GM12878 (cell line): ENCODE measurements around the gene CDH20. TPM values are rescaled to one million over a fixed set of nuclear protein-coding genes. Genes with fewer than 3 reads are reported as not detected.

Experiments used
- ATAC-seq: fragments of 200-7000 bp; cut with Tn5 transposase; 3 replicates; pipeline ENCODE4 v1.9.1; 2020; ENCODE audit warnings: mild to moderate bottlenecking, moderate library complexity
- BruUV-seq: library from RNA; stranded (reverse); fragments of 400-500 nt; replicated peaks from 2 replicates; lab custom pipeline; 2021; lab: Mats Ljungman, UMichigan
- CTCF ChIA-PET: fragments of 300-600 bp; sonication (Branson Sonifier 250); formaldehyde crosslinking; extraction: SDS; loops from one replicate; lab custom pipeline; 2021; ENCODE audit warnings: inconsistent platforms; lab: Yijun Ruan, JAX
- POLR2A ChIA-PET: fragments of 350-600 bp; formaldehyde crosslinking; extraction: SDS; loops from one replicate; lab custom pipeline; 2021; ENCODE audit warnings: inconsistent platforms; lab: Charles Lee
- RAD21 ChIA-PET: fragments of 300-600 bp; sonication (Branson Sonifier 250); formaldehyde crosslinking; loops from one replicate; lab custom pipeline; 2023; ENCODE audit warnings: antibody characterized with exemption; ENCODE audit not compliant: unreplicated experiment; lab: Charles Lee
- SMC1A ChIA-PET: fragments of 300-600 bp; sonication (Branson Sonifier 250); formaldehyde crosslinking; loops from one replicate; lab custom pipeline; 2023; ENCODE audit not compliant: unreplicated experiment, uncharacterized antibody; lab: Charles Lee
- DNase-seq: peaks from one replicate; pipeline ENCODE4 v3.0.0-alpha.2; 2011; ENCODE audit warnings: low read depth, low spot score
- FAIRE-seq: peaks from 3 replicates; lab custom pipeline; 2011; peaks lifted over from hg19 to GRCh38; lab: Jason Lieb, UNC
- H2AFZ ChIP-seq: 2 replicates; pipeline ENCODE4 v1.6.0; 2011; ENCODE audit warnings: low read depth, low read length, control low read depth; ENCODE audit not compliant: control insufficient read depth
- H3K27ac ChIP-seq: 2 replicates; pipeline ENCODE4 v1.5.1; 2011; ENCODE audit warnings: control low read depth; ENCODE audit not compliant: control insufficient read depth, insufficient read depth
- H3K27me3 ChIP-seq, 2 experiments: replicated peaks in 1 of 2; 2 replicates each; pipeline versions ENCODE4 v1.6.0 to v1.6.1; 2011; ENCODE audit warnings: low read length in 1 of 2; ENCODE audit not compliant: control insufficient read depth in 2 of 2, insufficient read depth in 2 of 2
- H3K36me3 ChIP-seq, 2 experiments: 2 replicates each; pipeline ENCODE4 v1.5.1; 2011; ENCODE audit warnings: low read length in 1 of 2; ENCODE audit not compliant: control insufficient read depth in 2 of 2, insufficient read depth in 2 of 2
- H3K4me1 ChIP-seq: 2 replicates; pipeline ENCODE4 v1.6.1; 2011; ENCODE audit warnings: mild to moderate bottlenecking, low read length, moderate library complexity, mixed read lengths; ENCODE audit not compliant: control insufficient read depth, insufficient read depth
- H3K4me2 ChIP-seq: 2 replicates; pipeline ENCODE4 v1.6.0; 2011; ENCODE audit warnings: control low read depth; ENCODE audit not compliant: control insufficient read depth, insufficient read depth
- H3K4me3 ChIP-seq: fragments of 200-600 bp; sonication (generic); 2 replicates; pipeline ENCODE4 v1.5.1; 2016
- H3K79me2 ChIP-seq: 2 replicates; pipeline ENCODE4 v1.6.0; 2011; ENCODE audit warnings: low read length; ENCODE audit not compliant: control insufficient read depth, insufficient read depth
- H3K9ac ChIP-seq: 2 replicates; pipeline ENCODE4 v1.8.0; 2011; ENCODE audit warnings: low read length, control low read depth, mixed read lengths; ENCODE audit not compliant: control insufficient read depth, insufficient read depth
- H3K9me3 ChIP-seq: replicated peaks from 3 replicates; pipeline ENCODE4 v1.5.1; 2011; ENCODE audit warnings: mild to moderate bottlenecking, low read length; ENCODE audit not compliant: control insufficient read depth, insufficient read depth
- H4K20me1 ChIP-seq: 2 replicates; pipeline ENCODE4 v1.6.0; 2011; ENCODE audit not compliant: control insufficient read depth, insufficient read depth
- CEBPB ChIP-seq, 2 experiments: fragments of 150-350 bp in 1 of 2; IDR thresholded peaks; 2 replicates each; pipeline ENCODE4 v1.6.1; 2012 to 2014; ENCODE audit warnings: low read depth in 2 of 2, low read length in 2 of 2, borderline replicate concordance in 1 of 2, inconsistent platforms in 1 of 2
- GABPA ChIP-seq: IDR thresholded peaks from 2 replicates; pipeline ENCODE4 v1.6.1; 2014; ENCODE audit warnings: antibody characterized with exemption, low read depth, mild to moderate bottlenecking, inconsistent platforms
- MEF2A ChIP-seq: IDR thresholded peaks from 2 replicates; pipeline ENCODE4 v1.6.1; 2011; ENCODE audit warnings: low read depth, mild to moderate bottlenecking, low read length, moderate library complexity; ENCODE audit not compliant: insufficient read depth
- TCF3 ChIP-seq: IDR thresholded peaks from 2 replicates; pipeline ENCODE4 v1.6.1; 2012; ENCODE audit warnings: low read depth, mild to moderate bottlenecking, low read length, borderline replicate concordance; ENCODE audit not compliant: insufficient read depth
- TCF7 ChIP-seq: IDR thresholded peaks from 2 replicates; pipeline ENCODE4 v1.6.1; 2014; ENCODE audit warnings: antibody characterized with exemption, borderline replicate concordance
- WGBS: methylation state at CpG from one replicate; pipeline ENCODE4 v1.1.6; 2016; ENCODE audit warnings: low lambda C conversion rate; ENCODE audit not compliant: insufficient replicate concordance, insufficient coverage; ENCODE audit errors: missing lambda C conversion rate; 5-methylcytosine and 5-hydroxymethylcytosine counted together
- in situ Hi-C: fragments of 300-500 bp; cut with MboI; formaldehyde crosslinking; loops from 9 replicates; pipeline ENCODE4 v1.14.3; 2018; ENCODE audit warnings: mixed read lengths
- intact Hi-C: fragments of 100-400 bp; cut with micrococcal nuclease; formaldehyde crosslinking; loops from one replicate; pipeline ENCODE4 v1.14.2; 2022; ENCODE audit not compliant: unreplicated experiment
- polyA plus RNA-seq, 11 experiments: library from polyadenylated mRNA; depleted of rRNA in 4 of 11; unstranded in 6 of 11; stranded (reverse) in 5 of 11; fragments of >200 nt; fragmentation: Nextera tagmentation in 4 of 11; fragmentation: Illumina TruSeq in 1 of 11; extraction: Ambion mirVana in 4 of 11; extraction: Trizol in 1 of 11; gene quantifications; 1 replicate in 1 of 11; 2 replicates in 10 of 11; pipeline versions ENCODE4 v1.2.1 to v1.2.3, GENCODE V29; 2011 to 2016; ENCODE audit warnings: inconsistent platforms in 2 of 11, missing spikeins in 2 of 11, low read depth in 1 of 11
- total RNA-seq, 4 experiments: library from RNA; depleted of rRNA in 3 of 4; stranded (reverse); fragments of >200 nt in 3 of 4; fragmentation: Illumina TruSeq in 1 of 4; extraction: Trizol in 1 of 4; gene quantifications; 2 replicates each; pipeline versions ENCODE4 v1.2.1 to v1.2.3, GENCODE V29; 2013 to 2021

Gene CDH20
- total and polyA plus RNA-seq, 10 of the 15 experiments (the other 5 are each of a cell fraction or from before 2014, with no cell fraction given), result not detected

DNA sequence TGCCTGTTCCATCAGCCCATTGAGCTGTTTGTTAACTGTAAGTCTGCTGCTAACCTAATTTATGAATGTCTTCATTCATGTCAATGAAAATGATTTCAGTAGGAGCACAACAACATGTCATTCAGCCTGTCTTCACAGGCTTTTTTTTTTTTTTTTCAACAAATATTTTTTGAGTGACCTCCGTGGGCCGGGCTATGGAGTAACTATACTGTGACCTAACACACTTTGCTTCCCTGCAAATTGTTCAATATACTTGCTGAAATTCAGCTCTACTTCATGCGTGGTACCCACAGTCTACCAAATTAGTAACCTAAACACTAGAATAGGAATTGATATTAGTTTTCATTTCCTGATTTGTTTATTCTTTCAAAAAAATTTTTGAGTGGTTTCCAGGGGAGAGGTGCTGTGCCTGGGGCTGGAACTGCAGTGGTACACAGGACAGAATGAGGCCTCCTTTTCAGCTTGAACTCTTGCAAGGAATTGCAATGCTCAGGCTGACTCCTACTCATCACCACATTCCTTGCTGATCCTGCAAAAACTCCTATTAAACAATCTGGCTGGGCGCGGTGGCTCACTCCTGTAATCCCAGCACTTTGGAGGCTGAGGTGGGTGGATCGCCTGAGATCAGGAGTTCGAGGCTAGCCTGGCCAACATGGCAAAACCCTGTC, 87.1 kb downstream of the CDH20 start:
- CTCF ChIA-PET, result no interaction called here
- no peaks in the 10 kb centered on the region for H4K20me1 ChIP-seq
- no peak for DNase-seq

GRCh38 chr18:61426492-61427053, 93.3 kb downstream of the CDH20 start:
- WGBS, result 32% methylated on average over 6 of the region's 6 CpGs
- CTCF ChIA-PET, result no interaction called here

More for the DNA sequence above, 87.1 kb downstream of the CDH20 start:
- 42% methylated on average over 7 of the region's 7 CpGs for WGBS
- Histone ChIP-seq H3K9me3 (no peaks in the 10 kb centered on the region), H3K36me3 (no peaks in the 10 kb centered on the region), H3K4me2 (no peak overlapping the region), H3K4me3 (no peak overlapping the region), H3K4me1 (no peaks in the 10 kb centered on the region), H2AFZ (no peak overlapping the region), H3K27ac (no peak overlapping the region), H3K9ac (no peak overlapping the region), H3K27me3 (no peaks in the 10 kb centered on the region), H3K79me2 (no peaks in the 10 kb centered on the region)
- SMC1A ChIA-PET, result no interaction called here
- intact Hi-C loops, result no loop called here
- in situ Hi-C loops, result no loop called here
- FAIRE-seq (no peak), ATAC-seq (no peak)
- RAD21 ChIA-PET, result no interaction called here
- POLR2A ChIA-PET, result no interaction called here
- TF ChIP-seq GABPA (no peak), MEF2A (no peak), TCF7 (no peak)
- BruUV-seq, result no TSS peak

More at GRCh38 chr18:61426492-61427053, 93.3 kb downstream of the CDH20 start:
- no TSS peak for BruUV-seq
- DNase-seq (no peak), FAIRE-seq (no peak), ATAC-seq (no peak)
- Histone ChIP-seq H3K4me2 (no peak overlapping the region), H3K36me3 (no peaks in the 10 kb centered on the region), H4K20me1 (no peaks in the 10 kb centered on the region), H3K9ac (no peak overlapping the region), H3K79me2 (no peaks in the 10 kb centered on the region), H3K4me3 (no peak overlapping the region), H3K27ac (no peak overlapping the region), H2AFZ (no peak overlapping the region), H3K9me3 (no peaks in the 10 kb centered on the region), H3K4me1 (no peaks in the 10 kb centered on the region), H3K27me3 (no peaks in the 10 kb centered on the region)
- intact Hi-C loops (no loop called here), in situ Hi-C loops (no loop called here)
- SMC1A ChIA-PET, result no interaction called here
- POLR2A ChIA-PET, result no interaction called here
- no peak for TF ChIP-seq TCF3
- no peak for TF ChIP-seq CEBPB (IDR thresholded peaks at IDR 0.05; ENCODE audit: borderline replicate concordance in 1 of 2, low read depth in 2 of 2, low read length in 2 of 2)
- RAD21 ChIA-PET, result no interaction called here
